Measurements from ENCODE around the gene GADD45A.
A peak's percentile ranks its signal among the peaks of the same experiment; 100 is the strongest.
"Not testable (repeated sequence)": the region's sequence is repeated elsewhere in the genome, so short reads cannot be mapped to it uniquely, and the experiment has no call there.

GADD45A gene, protein sequence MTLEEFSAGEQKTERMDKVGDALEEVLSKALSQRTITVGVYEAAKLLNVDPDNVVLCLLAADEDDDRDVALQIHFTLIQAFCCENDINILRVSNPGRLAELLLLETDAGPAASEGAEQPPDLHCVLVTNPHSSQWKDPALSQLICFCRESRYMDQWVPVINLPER

DNA sequence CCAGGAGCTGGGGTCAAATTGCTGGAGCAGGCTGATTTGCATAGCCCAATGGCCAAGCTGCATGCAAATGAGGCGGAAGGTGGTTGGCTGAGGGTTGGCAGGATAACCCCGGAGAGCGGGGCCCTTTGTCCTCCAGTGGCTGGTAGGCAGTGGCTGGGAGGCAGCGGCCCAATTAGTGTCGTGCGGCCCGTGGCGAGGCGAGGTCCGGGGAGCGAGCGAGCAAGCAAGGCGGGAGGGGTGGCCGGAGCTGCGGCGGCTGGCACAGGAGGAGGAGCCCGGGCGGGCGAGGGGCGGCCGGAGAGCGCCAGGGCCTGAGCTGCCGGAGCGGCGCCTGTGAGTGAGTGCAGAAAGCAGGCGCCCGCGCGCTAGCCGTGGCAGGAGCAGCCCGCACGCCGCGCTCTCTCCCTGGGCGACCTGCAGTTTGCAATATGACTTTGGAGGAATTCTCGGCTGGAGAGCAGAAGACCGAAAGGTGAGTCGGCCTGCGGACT is at the start of gene GADD45A:
GADD45A (plus strand) TSS at position 135 of the 491 bp plus-strand sequence; CDS start at position 429, 294 bp downstream.
- peak; percentile 98 for DNase-seq (ENCODE audit: low read depth in 2 of 2)

DNA sequence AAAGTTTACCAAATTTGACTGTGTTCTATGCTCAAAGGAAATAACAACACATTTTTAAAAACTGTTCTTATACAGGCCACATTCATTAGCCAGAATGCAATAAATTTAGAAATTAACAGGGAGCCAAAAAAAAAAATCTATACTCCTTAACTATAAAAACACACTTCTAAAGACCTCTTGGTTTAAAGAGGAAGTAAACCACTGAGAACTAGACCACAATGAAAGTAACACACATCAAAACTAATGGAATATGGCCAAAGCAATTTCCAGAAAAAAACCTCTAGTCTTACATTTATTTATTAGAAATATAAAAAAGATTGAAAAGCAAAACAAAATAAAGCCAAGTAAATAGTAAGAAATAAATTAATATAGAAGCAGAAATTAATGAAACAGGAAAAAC is 48.9 kb upstream of the GADD45A start:
- DNase-seq (ENCODE audit: low read depth in 2 of 2) = no peak

DNA sequence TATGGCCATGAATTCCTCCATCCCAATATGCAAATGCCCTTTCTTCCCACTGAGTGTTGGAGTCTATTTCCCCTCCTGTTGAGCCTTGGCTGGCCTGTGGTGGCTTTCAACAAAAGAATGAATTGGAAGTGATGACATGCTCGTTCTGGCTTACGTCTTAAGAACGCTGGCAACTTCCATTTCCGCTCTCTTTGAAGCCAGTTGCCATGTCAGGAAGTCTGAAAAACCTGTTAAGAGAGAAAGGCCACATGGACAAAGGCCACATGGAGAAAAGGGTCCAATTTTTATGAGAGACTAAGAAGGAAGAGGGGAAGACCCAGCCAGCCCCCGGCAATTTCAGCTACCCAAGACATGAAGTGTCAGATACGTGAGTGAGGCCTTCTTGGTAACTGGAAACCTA is 45.6 kb upstream of the GADD45A start:
- no peak for DNase-seq (ENCODE audit: low read depth in 2 of 2)

GRCh38 chr1:67642629-67643028 is 42.4 kb upstream of the GADD45A start:
- DNase-seq (ENCODE audit: low read depth in 2 of 2) = no peak

- no peak for DNase-seq (ENCODE audit: low read depth in 2 of 2)
Observed at GRCh38 chr1:67644566-67644965, 40.4 kb upstream of the GADD45A start.

- DNase-seq (ENCODE audit: low read depth in 2 of 2) = no peak
Observed at GRCh38 chr1:67645495-67646144, 39.4 kb upstream of the GADD45A start.

GRCh38 chr1:67646145-67647035 is 38.6 kb upstream of the GADD45A start:
- DNase-seq (ENCODE audit: low read depth in 2 of 2) = no peak

DNA sequence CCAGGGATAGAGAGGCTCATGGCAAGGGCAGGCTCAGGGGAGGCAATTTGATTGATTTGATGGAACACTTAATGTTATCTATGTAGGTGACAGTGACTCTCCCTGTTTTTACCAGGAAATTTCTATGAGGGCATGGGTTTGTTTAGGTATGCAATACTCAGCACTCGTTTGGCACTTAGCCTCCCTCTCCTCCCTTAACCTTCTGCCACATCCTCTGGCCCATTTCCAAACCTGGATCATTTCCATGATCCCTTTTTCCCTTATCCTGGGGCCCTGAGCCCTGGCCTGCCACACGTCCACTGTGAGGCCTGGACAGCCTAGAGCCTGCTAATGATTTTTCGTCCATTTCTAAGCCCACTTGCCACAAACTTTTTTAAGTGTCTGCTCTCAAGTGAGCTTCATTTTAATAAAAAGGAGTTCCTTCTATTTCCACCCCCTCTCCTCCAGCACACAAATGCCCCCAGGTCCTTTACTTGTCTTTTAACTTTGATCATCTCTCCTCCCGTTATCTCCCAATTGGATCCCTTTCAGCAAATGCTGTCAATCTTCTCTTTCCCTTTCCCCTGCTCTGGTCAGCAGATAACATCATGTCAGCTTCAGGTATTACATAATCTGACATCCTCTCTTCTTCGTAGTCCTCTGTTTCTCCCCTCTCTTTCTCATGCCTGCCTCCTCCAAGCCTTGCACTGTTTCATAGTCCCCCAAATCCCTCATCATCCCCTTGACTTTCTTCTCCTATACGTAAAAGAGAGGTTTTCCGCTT is 37.8 kb upstream of the GADD45A start:
- DNase-seq (ENCODE audit: low read depth in 2 of 2) = no peak

- DNase-seq (ENCODE audit: low read depth in 2 of 2) = no peak
Observed at GRCh38 chr1:67647814-67648358, 37.1 kb upstream of the GADD45A start.

DNA sequence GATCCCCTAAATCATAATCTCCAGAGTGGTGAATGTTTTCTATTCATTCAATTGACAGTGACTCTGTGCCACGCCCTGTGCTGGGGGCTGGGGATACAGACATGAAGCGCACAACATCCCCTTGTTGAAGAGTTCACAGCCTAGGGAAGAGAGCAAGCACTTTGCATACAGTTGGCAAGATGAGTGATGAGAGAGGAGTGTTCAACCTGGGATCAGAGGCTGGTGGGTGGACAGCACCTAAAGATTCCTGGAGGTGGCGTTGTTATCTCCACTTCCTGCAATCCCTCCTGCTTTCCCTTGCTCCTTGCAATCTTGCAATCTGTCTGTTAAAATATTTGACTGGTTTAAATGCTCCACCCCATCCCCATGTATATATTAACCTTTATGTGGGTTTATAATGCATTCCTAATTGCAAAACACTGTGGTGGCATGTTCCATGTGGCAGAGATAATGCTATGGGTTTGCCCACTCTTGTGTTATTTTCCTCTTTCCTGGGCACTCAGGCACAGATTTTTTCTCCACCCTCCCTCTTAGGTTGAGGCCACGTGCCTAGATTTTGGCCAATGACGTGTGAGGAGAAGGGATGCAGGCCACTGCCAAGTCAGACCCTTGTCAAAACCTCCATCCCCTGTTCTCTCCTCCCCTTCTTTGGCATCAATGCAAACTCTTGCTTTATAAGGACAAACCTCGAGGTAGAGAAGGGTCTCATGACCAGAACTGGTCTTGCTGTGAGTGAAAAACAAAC is 36.2 kb upstream of the GADD45A start:
- no peak for DNase-seq (ENCODE audit: low read depth in 2 of 2)

GRCh38 chr1:67650061-67650460 is 34.9 kb upstream of the GADD45A start:
- no peak for DNase-seq (ENCODE audit: low read depth in 2 of 2)

DNA sequence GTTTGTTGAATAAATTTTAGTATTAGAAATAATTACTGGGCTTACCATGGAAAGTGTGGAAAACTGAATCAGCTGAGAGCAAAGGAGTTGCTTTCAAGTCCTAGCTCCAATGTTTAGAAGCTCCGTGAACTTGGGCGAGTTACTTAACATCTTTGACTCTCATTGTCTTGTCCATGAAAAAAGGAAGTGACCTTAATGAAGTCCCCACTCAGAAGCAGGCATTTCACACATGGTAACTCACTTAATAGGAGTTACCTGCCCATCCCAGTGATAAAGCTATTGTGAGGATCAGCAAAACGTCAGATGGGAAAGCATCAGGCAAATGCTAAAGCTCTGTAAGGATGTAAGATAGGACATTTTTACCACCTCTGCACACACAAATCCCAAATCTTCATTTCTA is 34.0 kb upstream of the GADD45A start:
- DNase-seq (ENCODE audit: low read depth in 2 of 2) = no peak

DNA sequence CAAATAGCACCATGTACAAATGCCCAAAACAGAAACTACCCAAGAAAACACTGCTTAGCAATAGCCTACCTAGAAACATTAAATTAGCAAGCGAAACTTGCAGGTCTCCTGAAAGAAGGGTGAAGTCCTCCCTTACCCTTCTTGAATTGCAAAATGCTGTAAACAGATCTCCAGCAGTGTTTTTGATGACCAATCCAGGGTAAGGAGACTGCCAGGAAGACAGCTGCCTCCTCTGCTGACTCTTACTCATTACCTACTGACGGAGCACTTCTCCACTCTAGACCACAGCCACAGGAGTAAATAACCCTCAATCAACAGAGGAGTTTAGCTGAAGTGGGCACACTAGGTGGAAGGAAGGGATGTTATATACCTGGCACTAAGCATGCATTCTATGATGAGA is 32.2 kb upstream of the GADD45A start:
- DNase-seq (ENCODE audit: low read depth in 2 of 2) = no peak

DNA sequence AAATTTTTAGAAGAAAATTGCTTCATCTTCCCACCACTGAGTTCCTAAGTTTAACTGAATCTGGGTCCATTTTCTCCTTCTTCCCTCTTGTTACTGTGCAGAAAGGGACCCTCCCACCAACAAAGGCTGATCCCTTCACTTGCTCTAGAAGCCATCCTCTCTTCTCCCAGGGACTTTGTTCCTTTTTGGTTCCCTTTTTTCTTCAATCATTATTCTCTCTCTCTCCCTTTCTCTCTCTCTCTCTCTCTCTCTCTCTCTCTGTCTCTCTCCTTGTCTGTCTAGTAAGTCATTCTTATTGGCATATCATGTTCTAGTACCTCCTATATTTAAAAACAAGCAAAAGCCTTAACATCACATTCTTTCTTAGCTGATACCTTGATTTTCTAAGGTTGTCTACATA is 31.7 kb upstream of the GADD45A start:
- DNase-seq (ENCODE audit: low read depth in 2 of 2) = no peak

- DNase-seq (ENCODE audit: low read depth in 2 of 2) = no peak
Observed at GRCh38 chr1:67655581-67655980, 29.4 kb upstream of the GADD45A start.

DNA sequence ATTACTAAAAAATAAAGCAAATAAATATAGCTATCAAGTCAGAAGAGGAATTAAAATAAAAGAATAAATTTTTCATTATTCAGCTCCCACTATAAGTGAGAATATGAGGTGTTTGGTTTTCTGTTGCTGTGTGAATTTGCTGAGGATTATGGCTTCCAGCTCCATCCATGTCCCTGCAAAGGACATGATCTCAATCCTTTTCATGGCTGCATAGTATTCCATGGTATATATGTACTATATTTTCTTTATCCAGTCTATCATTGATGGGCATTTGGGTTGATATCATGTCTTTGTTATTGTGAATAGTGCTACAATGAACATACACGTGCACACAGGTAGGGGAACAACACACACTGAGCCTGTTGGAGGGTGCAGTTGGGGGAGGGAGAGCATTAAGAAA is 27.8 kb upstream of the GADD45A start:
- DNase-seq (ENCODE audit: low read depth in 2 of 2) = not testable (repeated sequence)

DNA sequence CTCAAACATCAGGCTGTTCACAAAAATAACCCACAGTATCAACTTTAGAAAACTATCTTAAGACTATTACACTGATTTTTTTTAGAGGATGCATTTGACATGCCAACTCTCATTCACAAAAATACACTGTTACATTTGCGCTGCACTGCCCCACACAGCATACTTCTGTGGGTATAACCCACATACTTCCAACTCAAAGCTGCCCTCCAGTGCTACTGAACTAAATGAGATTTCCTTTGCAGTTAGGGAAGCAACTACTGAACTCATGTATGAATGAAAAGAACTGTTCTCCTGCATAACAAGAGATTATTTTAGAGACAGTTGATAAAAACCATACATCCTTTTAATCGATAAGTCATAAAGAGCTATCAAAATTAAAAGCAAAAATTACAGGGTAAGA is 25.8 kb upstream of the GADD45A start:
- DNase-seq (ENCODE audit: low read depth in 2 of 2) = no peak

DNA sequence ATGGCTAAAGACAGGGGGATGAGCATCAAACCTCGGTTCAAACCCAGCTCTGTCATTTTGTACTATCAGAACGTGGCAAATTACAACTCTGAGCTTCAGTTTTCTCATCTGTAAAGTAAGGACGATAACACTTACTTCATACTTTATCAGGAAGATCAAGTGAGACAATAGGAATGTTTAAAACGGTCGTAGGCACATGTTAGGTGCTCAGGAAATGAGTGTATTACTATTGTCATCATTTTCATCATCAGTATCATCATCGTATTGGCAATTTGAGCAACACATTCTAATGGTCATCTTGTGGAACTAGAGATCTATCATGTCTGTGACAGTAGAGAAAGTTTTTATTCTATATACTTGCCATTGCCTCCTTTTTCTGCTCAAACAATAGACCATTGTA is 22.1 kb upstream of the GADD45A start:
- DNase-seq (ENCODE audit: low read depth in 2 of 2) = no peak

- no peak for DNase-seq (ENCODE audit: low read depth in 2 of 2)
Observed at GRCh38 chr1:67664048-67664447, 21.0 kb upstream of the GADD45A start.

GRCh38 chr1:67665307-67665706 is 19.7 kb upstream of the GADD45A start:
- not testable (repeated sequence) for DNase-seq (ENCODE audit: low read depth in 2 of 2)

DNA sequence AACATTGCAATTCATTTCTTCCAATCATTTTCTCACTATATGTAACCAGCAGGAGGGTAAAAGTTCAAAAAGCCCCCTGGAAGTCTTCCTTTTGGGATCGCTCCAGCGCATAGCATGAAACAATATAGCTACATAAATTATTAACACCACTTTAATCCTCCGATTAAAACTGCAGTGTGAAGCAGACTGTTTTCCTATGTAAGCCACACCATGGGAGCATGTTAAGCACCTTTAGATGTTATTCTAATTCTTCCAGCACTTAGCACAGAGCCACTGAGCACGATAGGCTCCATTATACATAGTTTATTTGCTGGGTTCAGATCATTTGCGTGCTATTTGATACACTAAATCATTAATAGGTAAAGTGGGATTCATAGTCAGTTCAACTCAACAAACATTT is 18.4 kb upstream of the GADD45A start:
- no peak for DNase-seq (ENCODE audit: low read depth in 2 of 2)

All from fibroblast of skin of left biceps (primary cell).